Ascending aorta (tissue), 2 donors: ENCODE data around the gene TJP3. TPM values are rescaled to one million over a fixed set of nuclear protein-coding genes. Genes with fewer than 3 reads are reported as not detected.
A peak's percentile ranks its signal among the peaks of the same experiment; 100 is the strongest.

Experiments
- DNase-seq, 2 donors: peaks; one replicate each; pipeline ENCODE4 v3.0.0-alpha.2; 2019; ENCODE audit warnings: low spot score in 2 of 2
- H3K27ac ChIP-seq, 2 donors: fragments of 200-600 bp; sonication (generic); one replicate each; pipeline ENCODE4 v1.5.1; 2016 to 2017; ENCODE audit warnings: mild to moderate bottlenecking in 1 of 2
- H3K27me3 ChIP-seq: fragments of 200-600 bp; sonication (generic); one replicate; pipeline ENCODE4 v1.5.1; 2017
- H3K36me3 ChIP-seq, 2 donors: fragments of 200-600 bp; sonication (generic); one replicate each; pipeline ENCODE4 v1.5.1; 2016
- H3K4me1 ChIP-seq, 2 donors: fragments of 200-600 bp; sonication (generic); one replicate each; pipeline ENCODE4 v1.5.1; 2016 to 2017; ENCODE audit warnings: mild to moderate bottlenecking in 1 of 2
- H3K4me3 ChIP-seq, 2 donors: fragments of 200-600 bp; sonication (generic); one replicate each; pipeline ENCODE4 v1.5.1; 2016 to 2017; ENCODE audit warnings: mild to moderate bottlenecking in 1 of 2
- H3K9me3 ChIP-seq, 2 donors: fragments of 200-600 bp; sonication (generic); one replicate each; pipeline ENCODE4 v1.5.1; 2016
- CTCF ChIP-seq, 3 experiments: fragments of 200-600 bp in 2 of 3; fragments of 450-650 bp in 1 of 3; sonication (generic) in 2 of 3; IDR thresholded peaks; one replicate each; pipeline ENCODE4 v1.5.1; 2016 to 2019; ENCODE audit warnings: antibody characterized with exemption in 3 of 3, mild to moderate bottlenecking in 1 of 3, moderate library complexity in 1 of 3
- intact Hi-C: fragments of 100-400 bp; cut with DNase I; formaldehyde crosslinking; loops from one replicate; pipeline ENCODE4 v1.15.1; 2023
- total RNA-seq: library from RNA; depleted of rRNA; stranded (reverse); fragments of >200 nt; gene quantifications from one replicate; pipeline ENCODE4 v1.1.0, GENCODE V29; 2016

Gene TJP3
- total RNA-seq, 1 donor from 2014 or later, result 12.6 TPM

DNA sequence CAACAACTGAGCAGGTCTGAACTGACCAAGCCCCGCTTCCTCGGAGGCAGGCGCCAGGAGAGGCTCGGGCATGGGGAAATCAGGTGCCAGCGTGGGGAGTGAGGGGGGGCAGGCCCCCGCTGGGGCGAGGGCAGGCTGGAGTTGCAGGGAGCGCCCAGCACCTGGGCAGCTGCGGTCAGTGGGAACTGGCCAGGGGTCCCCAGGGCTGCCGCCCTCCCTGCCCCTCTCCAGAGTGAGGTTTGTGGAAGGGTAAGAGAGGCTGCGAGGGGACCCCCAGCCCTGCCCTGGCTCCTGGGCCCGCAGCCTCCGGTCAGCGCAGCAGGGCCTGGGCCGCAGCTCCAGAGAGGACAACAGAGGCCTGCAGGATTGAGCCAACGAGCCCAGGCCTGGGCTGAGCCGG is 40.4 kb upstream of the TJP3 start:
- DNase-seq, result no peak
- H3K4me3 ChIP-seq, result no peak overlapping the region
- no peaks in the 10 kb centered on the region for H3K27me3 ChIP-seq
- intact Hi-C loops, result no loop called here
- peaks cover 18 to 53% of the 10 kb centered on the region in 2 donors for H3K4me1 ChIP-seq
- TF ChIP-seq CTCF (IDR thresholded peaks at IDR 0.05), result no peak
- H3K9me3 ChIP-seq, result no peaks in the 10 kb centered on the region
- H3K27ac ChIP-seq, result peak overlapping the region; percentile 99
- H3K36me3 ChIP-seq, result peaks cover 31 to 37% of the 10 kb centered on the region in 2 donors

DNA sequence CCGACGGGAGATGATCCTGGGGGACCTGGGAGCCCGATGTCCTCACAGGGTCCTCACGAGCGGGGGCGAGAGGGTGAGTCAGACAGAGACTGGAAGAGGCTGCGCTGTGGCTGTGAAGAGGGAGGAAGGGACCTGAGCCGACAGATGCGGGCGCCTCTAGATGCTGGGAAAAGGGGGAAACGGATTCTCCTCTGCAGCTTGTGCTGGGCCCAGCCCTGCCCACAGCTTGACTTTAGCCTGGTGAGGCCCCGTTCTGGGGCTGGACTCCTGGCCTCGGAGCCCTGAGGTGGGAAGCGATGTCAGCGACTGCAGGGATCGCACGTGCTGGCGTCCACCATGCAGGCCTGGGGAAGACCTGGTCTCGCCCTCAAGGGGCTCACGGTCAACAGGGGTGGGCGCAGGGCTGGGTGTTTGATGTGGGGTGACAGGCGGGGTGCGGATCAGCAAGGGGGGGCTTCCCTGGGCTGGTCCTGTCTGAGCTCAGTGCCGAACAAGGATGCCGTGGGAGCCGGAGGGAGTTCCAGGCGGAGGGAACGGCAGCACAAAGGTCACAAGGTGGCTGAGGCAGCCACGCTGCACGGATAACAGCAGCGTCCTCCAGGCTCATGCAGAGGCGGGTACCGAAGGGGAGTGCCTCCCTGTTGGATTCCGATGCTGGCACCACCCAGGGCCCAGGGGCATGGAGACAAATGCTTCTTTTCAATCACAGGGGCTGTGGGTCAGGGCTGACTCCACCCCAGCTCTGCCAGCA is 39.7 kb upstream of the TJP3 start:
- Histone ChIP-seq H3K27me3 (no peaks in the 10 kb centered on the region), H3K9me3 (no peaks in the 10 kb centered on the region), H3K4me3 (peak overlapping the region in 1 of 2 donors; percentile 60), H3K27ac (peak overlapping the region; percentile 99), H3K36me3 (peaks cover 24 to 31% of the 10 kb centered on the region in 2 donors), H3K4me1 (peaks cover 18 to 53% of the 10 kb centered on the region in 2 donors)
- TF ChIP-seq CTCF (IDR thresholded peaks at IDR 0.05), result no peak
- intact Hi-C loops, result no loop called here
- no peak for DNase-seq

GRCh38 chr19:3669082-3669946 is 38.9 kb upstream of the TJP3 start:
- peaks cover 16 to 23% of the 10 kb centered on the region in 2 donors for H3K36me3 ChIP-seq
- H3K27ac ChIP-seq, result peak overlapping the region; percentile 99
- DNase-seq, result no peak
- no peaks in the 10 kb centered on the region for H3K27me3 ChIP-seq
- peaks cover 18 to 53% of the 10 kb centered on the region in 2 donors for H3K4me1 ChIP-seq
- intact Hi-C loops, result no loop called here
- TF ChIP-seq CTCF (IDR thresholded peaks at IDR 0.05), result no peak
- H3K4me3 ChIP-seq, result peak overlapping the region in 1 of 2 donors; percentile 60
- no peaks in the 10 kb centered on the region for H3K9me3 ChIP-seq

- Histone ChIP-seq H3K27ac (peak overlapping the region; percentile 99), H3K4me3 (peak overlapping the region; percentile 31 to 60), H3K9me3 (no peaks in the 10 kb centered on the region), H3K27me3 (no peaks in the 10 kb centered on the region), H3K4me1 (peaks cover 18 to 53% of the 10 kb centered on the region in 2 donors), H3K36me3 (peaks cover 8 to 14% of the 10 kb centered on the region in 2 donors)
- DNase-seq, result peak; percentile 83 to 96
- intact Hi-C loops, result loop anchor here (1.0 to 5.0 kb wide), 4 partner anchors 15 to 297 kb away; partner anchors contain the start of genes MRPL54 and PIP5K1C
- TF ChIP-seq CTCF (IDR thresholded peaks at IDR 0.05), result no peak
Measured at GRCh38 chr19:3669947-3670795, 38.0 kb upstream of the TJP3 start.
